ENCODE results near the gene NIPA2. TPM values are rescaled to one million over a fixed set of nuclear protein-coding genes. Genes with fewer than 3 reads are reported as not detected.

NIPA2 gene
- total RNA-seq, 2 experiments from 2014 or later, result 96.1 to 112 TPM

DNA sequence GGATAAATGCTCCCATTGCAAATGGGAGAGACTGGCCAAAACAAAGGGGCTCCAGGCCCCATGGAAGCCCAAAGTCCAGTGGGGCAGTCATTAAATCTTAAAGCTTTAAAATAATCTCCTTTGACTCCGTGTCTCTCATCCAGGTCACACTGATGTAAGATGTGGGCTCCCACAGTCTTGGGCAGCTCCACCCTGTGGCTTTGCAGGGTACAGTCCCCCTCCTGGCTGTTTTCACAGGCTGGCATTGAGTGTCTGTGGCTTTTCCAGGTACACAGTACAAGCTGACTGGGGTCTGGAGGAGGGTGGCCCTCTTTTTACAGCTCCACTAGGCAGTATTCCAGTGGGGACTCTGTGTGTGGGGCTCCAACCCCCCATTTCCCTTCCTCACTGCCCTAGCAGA is 45.9 kb downstream of the NIPA2 start:
- no TSS peak for BruUV-seq (replicated peaks)
- Histone ChIP-seq H2AFZ (ENCODE audit: low read length) (no peak overlapping the region), H3K9me2 (ENCODE audit: insufficient read depth, low read length) (no peaks in the 10 kb centered on the region), H4K20me1 (ENCODE audit: insufficient read depth, low read length) (no peaks in the 10 kb centered on the region), H3K36me3 (ENCODE audit: insufficient read depth, low read length) (no peaks in the 10 kb centered on the region), H3K79me2 (ENCODE audit: insufficient read depth, low read depth, low read length) (no peaks in the 10 kb centered on the region), H3K27ac (ENCODE audit: low read depth, low read length, poor library complexity, severe bottlenecking) (no peak overlapping the region), H3K4me2 (ENCODE audit: low read length) (no peak overlapping the region), H3K4me3 (ENCODE audit: low read depth, low read length, poor library complexity, severe bottlenecking) (no peak overlapping the region), H3K9me3 (ENCODE audit: low read length) (no peaks in the 10 kb centered on the region), H3K4me1 (ENCODE audit: insufficient read depth, low read length, poor library complexity, severe bottlenecking) (no peaks in the 10 kb centered on the region)
- no peak for TF ChIP-seq EZH2phosphoT487 (IDR thresholded peaks at IDR 0.05; ENCODE audit: borderline replicate concordance, low read depth, low read length)
- TF ChIP-seq, protein P1, sequence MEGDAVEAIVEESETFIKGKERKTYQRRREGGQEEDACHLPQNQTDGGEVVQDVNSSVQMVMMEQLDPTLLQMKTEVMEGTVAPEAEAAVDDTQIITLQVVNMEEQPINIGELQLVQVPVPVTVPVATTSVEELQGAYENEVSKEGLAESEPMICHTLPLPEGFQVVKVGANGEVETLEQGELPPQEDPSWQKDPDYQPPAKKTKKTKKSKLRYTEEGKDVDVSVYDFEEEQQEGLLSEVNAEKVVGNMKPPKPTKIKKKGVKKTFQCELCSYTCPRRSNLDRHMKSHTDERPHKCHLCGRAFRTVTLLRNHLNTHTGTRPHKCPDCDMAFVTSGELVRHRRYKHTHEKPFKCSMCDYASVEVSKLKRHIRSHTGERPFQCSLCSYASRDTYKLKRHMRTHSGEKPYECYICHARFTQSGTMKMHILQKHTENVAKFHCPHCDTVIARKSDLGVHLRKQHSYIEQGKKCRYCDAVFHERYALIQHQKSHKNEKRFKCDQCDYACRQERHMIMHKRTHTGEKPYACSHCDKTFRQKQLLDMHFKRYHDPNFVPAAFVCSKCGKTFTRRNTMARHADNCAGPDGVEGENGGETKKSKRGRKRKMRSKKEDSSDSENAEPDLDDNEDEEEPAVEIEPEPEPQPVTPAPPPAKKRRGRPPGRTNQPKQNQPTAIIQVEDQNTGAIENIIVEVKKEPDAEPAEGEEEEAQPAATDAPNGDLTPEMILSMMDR (conservative IDR thresholded peaks at IDR 0.05; ENCODE audit: low read length), result peak; percentile 66
- intact Hi-C loops (cut with micrococcal nuclease; ENCODE audit: unreplicated experiment), result no loop called here
- CTCF ChIA-PET (ENCODE audit: unreplicated experiment), result interaction anchor here (0.7 kb wide), 1 partner anchor 8 kb away, joined by 3 read pairs; no protein-coding TSS in a partner anchor
- POLR2A ChIA-PET, result no interaction called here
- DNase-seq (ENCODE audit: low spot score), result peak; percentile 43

DNA sequence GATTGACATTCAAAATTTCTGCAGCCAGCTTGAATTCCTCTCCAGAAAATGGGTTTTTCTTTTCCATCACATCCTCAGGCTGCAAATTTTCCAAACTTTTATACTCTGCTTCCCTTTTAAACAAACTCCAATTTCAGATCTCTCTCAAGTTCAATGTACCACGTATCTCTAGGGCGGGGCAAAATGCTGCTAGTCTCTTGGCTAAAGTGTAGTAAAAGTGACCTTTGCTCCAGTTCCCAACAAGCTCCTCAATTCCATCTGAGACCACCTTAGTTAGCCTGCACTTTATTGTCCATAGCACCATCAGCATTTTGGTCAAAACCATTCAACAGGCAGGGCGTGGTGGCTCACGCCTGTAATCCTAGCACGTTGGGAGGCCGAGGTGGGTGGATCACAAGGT is 46.7 kb downstream of the NIPA2 start:
- Histone ChIP-seq H3K79me2 (ENCODE audit: insufficient read depth, low read depth, low read length) (no peaks in the 10 kb centered on the region), H3K27ac (ENCODE audit: low read depth, low read length, poor library complexity, severe bottlenecking) (no peak overlapping the region), H2AFZ (ENCODE audit: low read length) (no peak overlapping the region), H3K9me3 (ENCODE audit: low read length) (no peaks in the 10 kb centered on the region), H3K4me3 (ENCODE audit: low read depth, low read length, poor library complexity, severe bottlenecking) (no peak overlapping the region), H3K4me2 (ENCODE audit: low read length) (no peak overlapping the region), H3K9me2 (ENCODE audit: insufficient read depth, low read length) (no peaks in the 10 kb centered on the region), H3K4me1 (ENCODE audit: insufficient read depth, low read length, poor library complexity, severe bottlenecking) (no peaks in the 10 kb centered on the region), H3K36me3 (ENCODE audit: insufficient read depth, low read length) (no peaks in the 10 kb centered on the region), H4K20me1 (ENCODE audit: insufficient read depth, low read length) (no peaks in the 10 kb centered on the region)
- intact Hi-C loops (cut with micrococcal nuclease; ENCODE audit: unreplicated experiment), result no loop called here
- TF ChIP-seq, protein P1 (conservative IDR thresholded peaks at IDR 0.05; ENCODE audit: low read length), result no peak
- no peak for TF ChIP-seq EZH2phosphoT487 (IDR thresholded peaks at IDR 0.05; ENCODE audit: borderline replicate concordance, low read depth, low read length)
- POLR2A ChIA-PET, result no interaction called here
- no peak for DNase-seq (ENCODE audit: low spot score)
- CTCF ChIA-PET (ENCODE audit: unreplicated experiment), result no interaction called here
- no TSS peak for BruUV-seq (replicated peaks)

DNA sequence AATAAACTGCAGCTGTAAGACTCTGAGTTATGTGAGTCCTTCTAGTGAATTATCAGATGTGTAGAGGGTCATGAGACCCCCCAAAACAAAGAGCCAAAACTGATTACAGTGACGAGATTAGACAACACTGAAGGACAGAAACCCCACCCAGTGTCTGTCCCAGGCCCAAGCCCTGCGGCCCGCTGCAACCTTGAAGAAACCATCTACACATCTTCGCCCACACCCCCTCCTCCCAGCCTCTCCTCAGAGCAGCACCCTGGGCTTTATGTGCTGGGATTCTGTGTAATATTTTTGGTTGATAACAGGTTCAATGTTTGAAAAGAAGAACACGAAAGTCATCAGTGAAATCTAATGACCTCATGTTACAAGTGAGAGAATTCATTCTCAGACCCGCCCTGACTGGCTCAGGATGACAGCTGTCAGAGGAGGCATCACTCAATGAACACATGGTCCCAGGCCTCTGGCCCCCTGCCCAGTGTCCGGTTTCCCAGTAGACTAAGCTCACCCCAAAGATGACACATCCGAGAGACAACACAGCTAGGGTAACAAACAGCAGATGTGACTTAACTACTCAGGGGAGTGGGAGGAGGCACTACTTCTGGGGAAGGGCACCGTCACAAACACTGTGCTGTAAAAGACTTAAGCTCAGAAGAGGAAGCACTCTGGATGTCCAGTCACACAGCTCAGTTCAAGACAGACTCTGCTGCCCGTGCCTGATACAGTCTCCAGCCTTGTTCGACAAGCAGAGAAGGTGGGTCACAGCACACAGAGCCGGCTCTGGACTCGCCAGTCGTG is 48.9 kb downstream of the NIPA2 start:
- no peak overlapping the region for H3K4me2 ChIP-seq (ENCODE audit: low read length)
- intact Hi-C loops (cut with micrococcal nuclease; ENCODE audit: unreplicated experiment), result no loop called here
- POLR2A ChIA-PET, result no interaction called here

More for the DNA sequence above, 48.9 kb downstream of the NIPA2 start:
- Histone ChIP-seq H3K4me3 (ENCODE audit: low read depth, low read length, poor library complexity, severe bottlenecking) (no peak overlapping the region), H3K9me3 (ENCODE audit: low read length) (no peaks in the 10 kb centered on the region), H4K20me1 (ENCODE audit: insufficient read depth, low read length) (no peaks in the 10 kb centered on the region), H3K79me2 (ENCODE audit: insufficient read depth, low read depth, low read length) (no peaks in the 10 kb centered on the region), H3K36me3 (ENCODE audit: insufficient read depth, low read length) (no peaks in the 10 kb centered on the region), H2AFZ (ENCODE audit: low read length) (no peak overlapping the region), H3K27ac (ENCODE audit: low read depth, low read length, poor library complexity, severe bottlenecking) (no peak overlapping the region), H3K9me2 (ENCODE audit: insufficient read depth, low read length) (no peaks in the 10 kb centered on the region), H3K4me1 (ENCODE audit: insufficient read depth, low read length, poor library complexity, severe bottlenecking) (no peaks in the 10 kb centered on the region)
- BruUV-seq (replicated peaks), result no TSS peak
- CTCF ChIA-PET (ENCODE audit: unreplicated experiment), result no interaction called here
- TF ChIP-seq, protein P1 (conservative IDR thresholded peaks at IDR 0.05; ENCODE audit: low read length), result no peak
- TF ChIP-seq EZH2phosphoT487 (IDR thresholded peaks at IDR 0.05; ENCODE audit: borderline replicate concordance, low read depth, low read length), result no peak
- DNase-seq (ENCODE audit: low spot score), result no peak

Measured in OCI-LY7 (cell line).